ENCODE measurements around the gene URM1.

URM1 gene

GRCh38 chr9:128339761-128340690 is 31.1 kb upstream of the URM1 start, which contains the start of gene SLC27A4:
TSS of gene SLC27A4 (plus strand) at chr9:128340527. CDS start at chr9:128343133, 2,606 bp downstream.
- no peaks in the 10 kb centered on the region for H3K27me3 ChIP-seq (ENCODE audit: low read depth)
- H3K4me1 ChIP-seq = no peaks in the 10 kb centered on the region
- H3K9me3 ChIP-seq = no peaks in the 10 kb centered on the region
- H3K4me3 ChIP-seq = peak within 1 kb of the TSS; percentile 88
- peak; percentile 72 to 83 for DNase-seq (ENCODE audit: low spot score in 2 of 2)
- in situ Hi-C loops (cut with MboI; ENCODE audit: low sequenced_read_pairs) = no loop called here
- peaks cover 27% of the 10 kb centered on the region for H3K36me3 ChIP-seq (replicated peaks)

GRCh38 chr9:128340691-128341434 is 30.3 kb upstream of the URM1 start:
- Histone ChIP-seq H3K4me1 (no peaks in the 10 kb centered on the region), H3K9me3 (no peaks in the 10 kb centered on the region), H3K27me3 (ENCODE audit: low read depth) (no peaks in the 10 kb centered on the region), H3K4me3 (peak overlapping the region; percentile 88), H3K36me3 (replicated peaks) (peaks cover 36% of the 10 kb centered on the region)
- DNase-seq (ENCODE audit: low spot score in 2 of 2) = peak; percentile 17 to 43
- in situ Hi-C loops (cut with MboI; ENCODE audit: low sequenced_read_pairs) = no loop called here

GRCh38 chr9:128341435-128341849 is 29.7 kb upstream of the URM1 start:
- no peaks in the 10 kb centered on the region for H3K27me3 ChIP-seq (ENCODE audit: low read depth)
- H3K9me3 ChIP-seq = no peaks in the 10 kb centered on the region
- no peaks in the 10 kb centered on the region for H3K4me1 ChIP-seq
- peak overlapping the region; percentile 88 for H3K4me3 ChIP-seq
- in situ Hi-C loops (cut with MboI; ENCODE audit: low sequenced_read_pairs) = no loop called here
- H3K36me3 ChIP-seq (replicated peaks) = peaks cover 40% of the 10 kb centered on the region
- peak; percentile 73 to 88 for DNase-seq (ENCODE audit: low spot score in 2 of 2)

GRCh38 chr9:128342971-128343680 is 28.0 kb upstream of the URM1 start:
- Histone ChIP-seq H3K4me3 (no peak overlapping the region), H3K36me3 (replicated peaks) (peaks cover 52% of the 10 kb centered on the region), H3K27me3 (ENCODE audit: low read depth) (no peaks in the 10 kb centered on the region), H3K4me1 (no peaks in the 10 kb centered on the region), H3K9me3 (no peaks in the 10 kb centered on the region)
- no peak for DNase-seq (ENCODE audit: low spot score in 2 of 2)
- in situ Hi-C loops (cut with MboI; ENCODE audit: low sequenced_read_pairs) = no loop called here

GRCh38 chr9:128343855-128344254 is 27.3 kb upstream of the URM1 start:
- no peak for DNase-seq (ENCODE audit: low spot score in 2 of 2)

GRCh38 chr9:128344931-128345605 is 26.1 kb upstream of the URM1 start:
- Histone ChIP-seq H3K4me1 (no peaks in the 10 kb centered on the region), H3K9me3 (no peaks in the 10 kb centered on the region)
- in situ Hi-C loops (cut with MboI; ENCODE audit: low sequenced_read_pairs) = no loop called here

More at GRCh38 chr9:128343855-128344254, 27.3 kb upstream of the URM1 start:
- Histone ChIP-seq H3K9me3 (no peaks in the 10 kb centered on the region), H3K27me3 (ENCODE audit: low read depth) (no peaks in the 10 kb centered on the region), H3K4me1 (no peaks in the 10 kb centered on the region), H3K36me3 (replicated peaks) (peaks cover 57% of the 10 kb centered on the region), H3K4me3 (no peak overlapping the region)
- in situ Hi-C loops (cut with MboI; ENCODE audit: low sequenced_read_pairs) = no loop called here

GRCh38 chr9:128349125-128349524 is 22.0 kb upstream of the URM1 start:
- no peaks in the 10 kb centered on the region for H3K4me1 ChIP-seq
- H3K27me3 ChIP-seq (ENCODE audit: low read depth) = no peaks in the 10 kb centered on the region
- H3K4me3 ChIP-seq = no peak overlapping the region
- in situ Hi-C loops (cut with MboI; ENCODE audit: low sequenced_read_pairs) = no loop called here
- H3K9me3 ChIP-seq = no peaks in the 10 kb centered on the region
- DNase-seq (ENCODE audit: low spot score in 2 of 2) = no peak
- H3K36me3 ChIP-seq (replicated peaks) = peaks cover 58% of the 10 kb centered on the region

More at GRCh38 chr9:128344931-128345605, 26.1 kb upstream of the URM1 start:
- peaks cover 66% of the 10 kb centered on the region for H3K36me3 ChIP-seq (replicated peaks)
- no peaks in the 10 kb centered on the region for H3K27me3 ChIP-seq (ENCODE audit: low read depth)
- H3K4me3 ChIP-seq = no peak overlapping the region
- no peak for DNase-seq (ENCODE audit: low spot score in 2 of 2)

- H3K9me3 ChIP-seq = no peaks in the 10 kb centered on the region
- no peak for DNase-seq (ENCODE audit: low spot score in 2 of 2)
- peaks cover 54% of the 10 kb centered on the region for H3K36me3 ChIP-seq (replicated peaks)
- no peaks in the 10 kb centered on the region for H3K4me1 ChIP-seq
- in situ Hi-C loops (cut with MboI; ENCODE audit: low sequenced_read_pairs) = no loop called here
- no peaks in the 10 kb centered on the region for H3K27me3 ChIP-seq (ENCODE audit: low read depth)
- no peak overlapping the region for H3K4me3 ChIP-seq
These were observed 21.4 kb upstream of the URM1 start for GRCh38 chr9:128349772-128350171.

- Histone ChIP-seq H3K4me3 (no peak overlapping the region), H3K27me3 (ENCODE audit: low read depth) (no peaks in the 10 kb centered on the region), H3K4me1 (no peaks in the 10 kb centered on the region), H3K36me3 (replicated peaks) (peaks cover 25% of the 10 kb centered on the region), H3K9me3 (no peaks in the 10 kb centered on the region)
- in situ Hi-C loops (cut with MboI; ENCODE audit: low sequenced_read_pairs) = no loop called here
- no peak for DNase-seq (ENCODE audit: low spot score in 2 of 2)
These were observed 15.7 kb upstream of the URM1 start for GRCh38 chr9:128355451-128355850.

- Histone ChIP-seq H3K4me3 (no peak overlapping the region), H3K27me3 (ENCODE audit: low read depth) (no peaks in the 10 kb centered on the region), H3K9me3 (no peaks in the 10 kb centered on the region), H3K36me3 (replicated peaks) (peaks cover 16% of the 10 kb centered on the region), H3K4me1 (peaks cover 7% of the 10 kb centered on the region)
- no peak for DNase-seq (ENCODE audit: low spot score in 2 of 2)
- in situ Hi-C loops (cut with MboI; ENCODE audit: low sequenced_read_pairs) = no loop called here
These were observed 13.1 kb upstream of the URM1 start for GRCh38 chr9:128358090-128358489.

GRCh38 chr9:128358861-128359260 is 12.3 kb upstream of the URM1 start:
- no peaks in the 10 kb centered on the region for H3K27me3 ChIP-seq (ENCODE audit: low read depth)
- in situ Hi-C loops (cut with MboI; ENCODE audit: low sequenced_read_pairs) = no loop called here

GRCh38 chr9:128360826-128361225 is 10.3 kb upstream of the URM1 start:
- no peak overlapping the region for H3K4me3 ChIP-seq
- H3K4me1 ChIP-seq = peaks cover 23% of the 10 kb centered on the region
- H3K36me3 ChIP-seq (replicated peaks) = peaks cover 8% of the 10 kb centered on the region
- no peak for DNase-seq (ENCODE audit: low spot score in 2 of 2)
- no peaks in the 10 kb centered on the region for H3K9me3 ChIP-seq
- in situ Hi-C loops (cut with MboI; ENCODE audit: low sequenced_read_pairs) = loop anchor here (5.0 kb wide), 1 partner anchor 51 kb away; no protein-coding TSS in a partner anchor
- no peaks in the 10 kb centered on the region for H3K27me3 ChIP-seq (ENCODE audit: low read depth)

More at GRCh38 chr9:128358861-128359260, 12.3 kb upstream of the URM1 start:
- H3K4me1 ChIP-seq = peaks cover 7% of the 10 kb centered on the region
- peaks cover 16% of the 10 kb centered on the region for H3K36me3 ChIP-seq (replicated peaks)
- no peak for DNase-seq (ENCODE audit: low spot score in 2 of 2)
- no peak overlapping the region for H3K4me3 ChIP-seq
- no peaks in the 10 kb centered on the region for H3K9me3 ChIP-seq

All from HAP-1 (cell line).